Neural crest cell (in vitro differentiated cells): ENCODE results near the gene TXNIP. TPM values are rescaled to one million over a fixed set of nuclear protein-coding genes. Genes with fewer than 3 reads are reported as not detected.
A peak's percentile ranks its signal among the peaks of the same experiment; 100 is the strongest.

Source experiments
- DNase-seq: peaks from one replicate; pipeline ENCODE4 v3.0.0; 2021; ENCODE audit warnings: low read depth, mixed read lengths, low spot score
- H3K27ac Mint-ChIP-seq: one replicate; pipeline ENCODE4 v1.8.0; 2021; ENCODE audit warnings: mild to moderate bottlenecking, mixed read lengths; ENCODE audit not compliant: unreplicated experiment
- H3K27me3 Mint-ChIP-seq: 2 replicates; pipeline ENCODE4 v1.8.0; 2021; ENCODE audit warnings: low read depth, mild to moderate bottlenecking, mixed read lengths
- H3K36me3 Mint-ChIP-seq: 2 replicates; pipeline ENCODE4 v1.8.0; 2021; ENCODE audit warnings: low read depth, mild to moderate bottlenecking, mixed read lengths
- H3K4me1 Mint-ChIP-seq: 2 replicates; pipeline ENCODE4 v1.8.0; 2021; ENCODE audit warnings: mixed read lengths
- H3K4me3 Mint-ChIP-seq: one replicate; pipeline ENCODE4 v1.8.0; 2021; ENCODE audit warnings: mild to moderate bottlenecking, mixed read lengths
- H3K9me3 Mint-ChIP-seq: 2 replicates; pipeline ENCODE4 v1.8.0; 2021; ENCODE audit warnings: mixed read lengths
- total RNA-seq: library from RNA; stranded (reverse); gene quantifications from 2 replicates; pipeline ENCODE4 v1.2.1, GENCODE V29; 2021
- TF ChIP-seq, protein P1 (sequence below): fragments of 200-600 bp; sonication (generic); conservative IDR thresholded peaks from 2 replicates; pipeline ENCODE4 v1.5.0; 2021; ENCODE audit warnings: antibody characterized with exemption, mild to moderate bottlenecking

Gene TXNIP
- total RNA-seq, 1 donor from 2014 or later, result 83.5 TPM

- TF ChIP-seq, protein P1, sequence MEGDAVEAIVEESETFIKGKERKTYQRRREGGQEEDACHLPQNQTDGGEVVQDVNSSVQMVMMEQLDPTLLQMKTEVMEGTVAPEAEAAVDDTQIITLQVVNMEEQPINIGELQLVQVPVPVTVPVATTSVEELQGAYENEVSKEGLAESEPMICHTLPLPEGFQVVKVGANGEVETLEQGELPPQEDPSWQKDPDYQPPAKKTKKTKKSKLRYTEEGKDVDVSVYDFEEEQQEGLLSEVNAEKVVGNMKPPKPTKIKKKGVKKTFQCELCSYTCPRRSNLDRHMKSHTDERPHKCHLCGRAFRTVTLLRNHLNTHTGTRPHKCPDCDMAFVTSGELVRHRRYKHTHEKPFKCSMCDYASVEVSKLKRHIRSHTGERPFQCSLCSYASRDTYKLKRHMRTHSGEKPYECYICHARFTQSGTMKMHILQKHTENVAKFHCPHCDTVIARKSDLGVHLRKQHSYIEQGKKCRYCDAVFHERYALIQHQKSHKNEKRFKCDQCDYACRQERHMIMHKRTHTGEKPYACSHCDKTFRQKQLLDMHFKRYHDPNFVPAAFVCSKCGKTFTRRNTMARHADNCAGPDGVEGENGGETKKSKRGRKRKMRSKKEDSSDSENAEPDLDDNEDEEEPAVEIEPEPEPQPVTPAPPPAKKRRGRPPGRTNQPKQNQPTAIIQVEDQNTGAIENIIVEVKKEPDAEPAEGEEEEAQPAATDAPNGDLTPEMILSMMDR, result no peak
- H3K4me3 Mint-ChIP-seq, result peak within 1 kb of the TSS; percentile 90
- H3K36me3 Mint-ChIP-seq, result no peaks in the 10 kb centered on the region
- peaks cover 63% of the 10 kb centered on the region for H3K4me1 Mint-ChIP-seq
- H3K27me3 Mint-ChIP-seq, result peaks cover 29% of the 10 kb centered on the region
- peak within 1 kb of the TSS; percentile 54 for H3K27ac Mint-ChIP-seq
- no peaks in the 10 kb centered on the region for H3K9me3 Mint-ChIP-seq
- peak; percentile 90 for DNase-seq
These were observed 38.7 kb downstream of the TXNIP start, which contains the start of gene LIX1L for GRCh38 chr1:145957443-145958319. Gene LIX1L (minus strand): TSS chr1:145958017. CDS start chr1:145957927, 90 bp downstream.

- Mint-ChIP-seq H3K27me3 (peaks cover 23% of the 10 kb centered on the region), H3K9me3 (no peaks in the 10 kb centered on the region), H3K4me3 (peak overlapping the region; percentile 89), H3K4me1 (peaks cover 61% of the 10 kb centered on the region), H3K27ac (peak overlapping the region; percentile 54), H3K36me3 (no peaks in the 10 kb centered on the region)
- DNase-seq, result no peak
- TF ChIP-seq, protein P1, result no peak
These were observed 39.5 kb downstream of the TXNIP start for GRCh38 chr1:145956781-145957442.

- Mint-ChIP-seq H3K27me3 (peaks cover 17% of the 10 kb centered on the region), H3K36me3 (no peaks in the 10 kb centered on the region), H3K27ac (no peak overlapping the region), H3K9me3 (no peaks in the 10 kb centered on the region), H3K4me1 (peaks cover 62% of the 10 kb centered on the region), H3K4me3 (peak overlapping the region; percentile 89)
- DNase-seq, result no peak
- TF ChIP-seq, protein P1, result no peak
These were observed 40.0 kb downstream of the TXNIP start for GRCh38 chr1:145956361-145956760.

GRCh38 chr1:145955436-145955835, 40.9 kb downstream of the TXNIP start:
- H3K9me3 Mint-ChIP-seq, result no peaks in the 10 kb centered on the region
- H3K27ac Mint-ChIP-seq, result no peak overlapping the region
- H3K4me1 Mint-ChIP-seq, result peaks cover 65% of the 10 kb centered on the region
- DNase-seq, result no peak
- TF ChIP-seq, protein P1, result no peak
- peak overlapping the region; percentile 89 for H3K4me3 Mint-ChIP-seq
- H3K36me3 Mint-ChIP-seq, result no peaks in the 10 kb centered on the region
- H3K27me3 Mint-ChIP-seq, result peaks cover 9% of the 10 kb centered on the region

- DNase-seq, result no peak
- peak overlapping the region; percentile 4 for H3K4me3 Mint-ChIP-seq
- no peaks in the 10 kb centered on the region for H3K36me3 Mint-ChIP-seq
- no peaks in the 10 kb centered on the region for H3K9me3 Mint-ChIP-seq
- peaks cover 3% of the 10 kb centered on the region for H3K27me3 Mint-ChIP-seq
- TF ChIP-seq, protein P1, result no peak
- H3K27ac Mint-ChIP-seq, result no peak overlapping the region
- peaks cover 59% of the 10 kb centered on the region for H3K4me1 Mint-ChIP-seq
These were observed 42.5 kb downstream of the TXNIP start for GRCh38 chr1:145953861-145954260.
